ENCODE measurements around the gene NEK8.

GRCh38 chr17:28734712-28735241 is 6.2 kb downstream of the NEK8 start:
- TF ChIP-seq CTCF (IDR thresholded peaks at IDR 0.05) = no peak
- no peak for TF ChIP-seq POLR2A (IDR thresholded peaks at IDR 0.05)

Measured in body of pancreas (tissue), 4 donors.